Mesenchymal stem cell (in vitro differentiated cells and primary cell): ENCODE results near the gene SEMA3B.

ENCODE experiments used
- DNase-seq: peaks from one replicate; pipeline ENCODE4 v3.0.0-alpha.2; 2013
- H2AFZ ChIP-seq: one replicate; pipeline ENCODE4 v1.6.1; 2013; ENCODE audit warnings: low read depth, mild to moderate bottlenecking, control low read depth, inconsistent platforms, low read length, moderate library complexity
- H2AK5ac ChIP-seq: 2 replicates; pipeline ENCODE4 v1.6.1; 2013; ENCODE audit warnings: low read length, moderate library complexity, mild to moderate bottlenecking, inconsistent platforms; ENCODE audit not compliant: severe bottlenecking
- H2BK120ac ChIP-seq: one replicate; pipeline ENCODE4 v1.6.1; 2013; ENCODE audit warnings: low read depth, mild to moderate bottlenecking, inconsistent platforms, low read length, moderate library complexity
- H2BK12ac ChIP-seq, 2 experiments: one replicate each; pipeline ENCODE4 v1.6.1; 2013; ENCODE audit warnings: inconsistent platforms in 2 of 2, low read length in 2 of 2, mild to moderate bottlenecking in 2 of 2, moderate library complexity in 2 of 2, control low read depth in 1 of 2
- H2BK15ac ChIP-seq: one replicate; pipeline ENCODE4 v1.6.1; 2013; ENCODE audit warnings: mild to moderate bottlenecking, low read depth, inconsistent platforms; ENCODE audit not compliant: poor library complexity, severe bottlenecking
- H2BK5ac ChIP-seq: 2 replicates; pipeline ENCODE4 v1.6.1; 2013; ENCODE audit warnings: low read depth, mild to moderate bottlenecking, low read length, control low read depth, inconsistent platforms; ENCODE audit not compliant: poor library complexity, severe bottlenecking
- H3K14ac ChIP-seq, 2 experiments: one replicate each; pipeline ENCODE4 v1.6.1; 2013; ENCODE audit warnings: inconsistent platforms in 2 of 2, low read length in 2 of 2, control low read depth in 1 of 2, mild to moderate bottlenecking in 1 of 2, moderate library complexity in 1 of 2
- H3K18ac ChIP-seq, 2 experiments: one replicate each; pipeline ENCODE4 v1.6.1; 2013; ENCODE audit warnings: inconsistent platforms in 2 of 2, low read length in 2 of 2, control low read depth in 1 of 2, low read depth in 1 of 2, mild to moderate bottlenecking in 1 of 2
- H3K23ac ChIP-seq, 2 experiments: one replicate each; pipeline ENCODE4 v1.6.1; 2013; ENCODE audit warnings: inconsistent platforms in 2 of 2, low read length in 2 of 2, mild to moderate bottlenecking in 2 of 2, moderate library complexity in 2 of 2, control low read depth in 1 of 2
- H3K27ac ChIP-seq: 2 replicates; pipeline ENCODE4 v1.5.1; 2013; ENCODE audit warnings: mild to moderate bottlenecking, moderate library complexity, low read length, control low read depth, inconsistent platforms; ENCODE audit not compliant: poor library complexity, severe bottlenecking
- H3K27me3 ChIP-seq, 2 experiments: 2 replicates each; pipeline versions ENCODE4 v1.6.1 to v1.7.0; 2013; ENCODE audit warnings: low read length in 2 of 2, mild to moderate bottlenecking in 2 of 2, moderate library complexity in 2 of 2, control low read depth in 1 of 2, inconsistent platforms in 1 of 2; ENCODE audit not compliant: control insufficient read depth in 1 of 2, insufficient read depth in 1 of 2
- H3K36me3 ChIP-seq, 2 experiments: 2 replicates each; pipeline versions ENCODE4 v1.6.1 to v1.7.0; 2013; ENCODE audit warnings: low read length in 2 of 2, control low read depth in 1 of 2, inconsistent platforms in 1 of 2, low read depth in 1 of 2, mild to moderate bottlenecking in 1 of 2; ENCODE audit not compliant: insufficient read depth in 2 of 2, control insufficient read depth in 1 of 2
- H3K4ac ChIP-seq, 2 experiments: one replicate each; pipeline ENCODE4 v1.6.1; 2013; ENCODE audit warnings: inconsistent platforms in 2 of 2, low read length in 2 of 2, mild to moderate bottlenecking in 2 of 2, moderate library complexity in 2 of 2, control low read depth in 1 of 2, low read depth in 1 of 2
- H3K4me1 ChIP-seq: 2 replicates; pipeline ENCODE4 v1.6.1; 2013; ENCODE audit warnings: low read depth, low read length, control low read depth; ENCODE audit not compliant: control insufficient read depth, insufficient read depth
- H3K4me2 ChIP-seq: 2 replicates; pipeline ENCODE4 v1.6.1; 2013; ENCODE audit warnings: low read length, mild to moderate bottlenecking, inconsistent platforms; ENCODE audit not compliant: poor library complexity, severe bottlenecking
- H3K4me3 ChIP-seq, 2 experiments: 2 replicates each; pipeline versions ENCODE4 v1.5.1 to v1.7.0; 2013; ENCODE audit warnings: low read length in 2 of 2, mild to moderate bottlenecking in 2 of 2, control low read depth in 1 of 2, low read depth in 1 of 2; ENCODE audit not compliant: insufficient read depth in 1 of 2
- H3K79me1 ChIP-seq: replicated peaks from 2 replicates; pipeline ENCODE4 v1.6.1; 2013; ENCODE audit warnings: mild to moderate bottlenecking, control low read depth, low read length, inconsistent platforms; ENCODE audit not compliant: poor library complexity, severe bottlenecking
- H3K9ac ChIP-seq: 2 replicates; pipeline ENCODE4 v1.7.0; 2013; ENCODE audit warnings: mild to moderate bottlenecking, low read length, moderate library complexity
- H3K9me3 ChIP-seq: 2 replicates; pipeline ENCODE4 v1.7.0; 2013; ENCODE audit warnings: mild to moderate bottlenecking, low read length; ENCODE audit not compliant: control insufficient read depth
- H4K8ac ChIP-seq: one replicate; pipeline ENCODE4 v1.6.1; 2013; ENCODE audit warnings: inconsistent platforms, mild to moderate bottlenecking, low read length, moderate library complexity
- H4K91ac ChIP-seq: one replicate; pipeline ENCODE4 v1.6.1; 2013; ENCODE audit warnings: mild to moderate bottlenecking, low read length, inconsistent platforms
- WGBS: methylation state at CpG from one replicate; pipeline ENCODE4 v1.1.7; 2013; ENCODE audit warnings: mixed read lengths; 5-methylcytosine and 5-hydroxymethylcytosine counted together

The SEMA3B gene

GRCh38 chr3:50241713-50242380 is 27.1 kb upstream of the SEMA3B start:
- Histone ChIP-seq H2BK15ac (peak overlapping the region; percentile 68), H3K23ac (peak overlapping the region in 1 of 2 experiments; percentile 5), H4K91ac (peak overlapping the region; percentile 57), H3K9me3 (no peaks in the 10 kb centered on the region), H2BK5ac (no peak overlapping the region), H4K8ac (peak overlapping the region; percentile 27), H2BK12ac (no peak overlapping the region), H2AFZ (no peak overlapping the region), H3K4me1 (peaks cover 67% of the 10 kb centered on the region), H3K27ac (no peak overlapping the region), H2BK120ac (no peak overlapping the region), H3K27me3 (no peaks in the 10 kb centered on the region), H3K4ac (no peak overlapping the region), H3K14ac (peak overlapping the region in 1 of 2 experiments; percentile 5), H3K79me1 (no peaks in the 10 kb centered on the region), H3K36me3 (peaks cover 33 to 55% of the 10 kb centered on the region in 2 experiments), H3K18ac (peak overlapping the region; percentile 1 to 44), H3K4me2 (no peak overlapping the region), H3K9ac (peak overlapping the region; percentile 82), H3K4me3 (no peak overlapping the region), H2AK5ac (peak overlapping the region; percentile 3)
- WGBS: 82% methylated on average over 7 of the region's 7 CpGs
- no peak for DNase-seq

- Histone ChIP-seq H3K27ac (peak overlapping the region; percentile 62), H2BK15ac (peak overlapping the region; percentile 68), H3K9me3 (no peaks in the 10 kb centered on the region), H3K4me3 (peak overlapping the region in 1 of 2 experiments; percentile 7), H3K79me1 (no peaks in the 10 kb centered on the region), H2AK5ac (peak overlapping the region; percentile 3), H4K91ac (no peak overlapping the region), H3K4me1 (peaks cover 71% of the 10 kb centered on the region), H4K8ac (peak overlapping the region; percentile 27), H3K27me3 (no peaks in the 10 kb centered on the region), H3K18ac (peak overlapping the region; percentile 1), H3K14ac (no peak overlapping the region), H3K36me3 (peaks cover 33 to 56% of the 10 kb centered on the region in 2 experiments), H3K4me2 (no peak overlapping the region), H3K4ac (no peak overlapping the region), H2BK12ac (no peak overlapping the region), H3K9ac (peak overlapping the region; percentile 82), H2BK5ac (no peak overlapping the region), H3K23ac (peak overlapping the region in 1 of 2 experiments; percentile 5), H2AFZ (no peak overlapping the region), H2BK120ac (no peak overlapping the region)
- whole genome bisulfite sequencing: 95% methylated on average over 1 of the region's 3 CpGs
- no peak for DNase-seq
These were observed 26.6 kb upstream of the SEMA3B start for GRCh38 chr3:50242381-50242770.

GRCh38 chr3:50242851-50243542 is 25.9 kb upstream of the SEMA3B start:
- DNase-seq: peak; percentile 87
- peak overlapping the region in 1 of 2 experiments; percentile 3 for H3K14ac ChIP-seq
- H3K4me2 ChIP-seq: peak overlapping the region; percentile 4
- peaks cover 33 to 62% of the 10 kb centered on the region in 2 experiments for H3K36me3 ChIP-seq
- H2BK5ac ChIP-seq: no peak overlapping the region
- peak overlapping the region; percentile 59 for H2AK5ac ChIP-seq
- H3K79me1 ChIP-seq: no peaks in the 10 kb centered on the region
- H3K18ac ChIP-seq: peak overlapping the region; percentile 6 to 49
- no peak overlapping the region for H2BK120ac ChIP-seq
- no peak overlapping the region for H2AFZ ChIP-seq
- H3K27ac ChIP-seq: peak overlapping the region; percentile 62
- H4K91ac ChIP-seq: no peak overlapping the region
- peak overlapping the region in 1 of 2 experiments; percentile 41 for H3K4ac ChIP-seq
- no peaks in the 10 kb centered on the region for H3K9me3 ChIP-seq
- H2BK12ac ChIP-seq: peak overlapping the region in 1 of 2 experiments; percentile 8
- H2BK15ac ChIP-seq: no peak overlapping the region
- peak overlapping the region; percentile 42 for H4K8ac ChIP-seq
- peaks cover 77% of the 10 kb centered on the region for H3K4me1 ChIP-seq
- no peaks in the 10 kb centered on the region for H3K27me3 ChIP-seq
- 56% methylated on average over 14 of the region's 14 CpGs for WGBS
- H3K4me3 ChIP-seq: peak overlapping the region in 1 of 2 experiments; percentile 7
- peak overlapping the region in 1 of 2 experiments; percentile 29 for H3K23ac ChIP-seq
- peak overlapping the region; percentile 82 for H3K9ac ChIP-seq

GRCh38 chr3:50243543-50243895 is 25.4 kb upstream of the SEMA3B start:
- Histone ChIP-seq H3K9ac (peak overlapping the region; percentile 82), H3K4me3 (peak overlapping the region in 1 of 2 experiments; percentile 7), H2AFZ (no peak overlapping the region), H3K4ac (peak overlapping the region in 1 of 2 experiments; percentile 41), H3K23ac (peak overlapping the region in 1 of 2 experiments; percentile 75), H3K27me3 (no peaks in the 10 kb centered on the region), H3K14ac (no peak overlapping the region), H3K79me1 (no peaks in the 10 kb centered on the region), H4K91ac (no peak overlapping the region), H3K27ac (peak overlapping the region; percentile 62), H2BK5ac (no peak overlapping the region), H2BK12ac (peak overlapping the region in 1 of 2 experiments; percentile 59), H3K4me1 (peaks cover 78% of the 10 kb centered on the region), H3K9me3 (no peaks in the 10 kb centered on the region), H2BK15ac (no peak overlapping the region), H3K4me2 (peak overlapping the region; percentile 4), H3K36me3 (peaks cover 33 to 66% of the 10 kb centered on the region in 2 experiments), H3K18ac (peak overlapping the region; percentile 6 to 49), H2AK5ac (peak overlapping the region; percentile 59), H4K8ac (peak overlapping the region; percentile 42), H2BK120ac (no peak overlapping the region)
- 89% methylated on average over 4 of the region's 4 CpGs for WGBS
- no peak for DNase-seq
